Ovary (tissue), 9 donors: Measurements from ENCODE around the gene MBNL2. TPM values are rescaled to one million over a fixed set of nuclear protein-coding genes. Genes with fewer than 3 reads are reported as not detected.

Experiments used
- DNase-seq, 5 donors: peaks; one replicate each; pipeline ENCODE4 v3.0.0-alpha.2; 2019 to 2020
- H3K27ac ChIP-seq, 2 donors: fragments of 200-600 bp; one replicate each; pipeline versions ENCODE4 v1.5.1 to v1.8.0; 2019 to 2022
- H3K27me3 ChIP-seq: fragments of 200-600 bp; one replicate; pipeline ENCODE4 v1.8.0; 2022
- H3K36me3 ChIP-seq: fragments of 200-600 bp; sonication (generic); one replicate; pipeline ENCODE4 v1.5.1; 2019
- H3K4me1 ChIP-seq: one replicate; pipeline ENCODE4 v1.8.1; 2013; ENCODE audit warnings: mild to moderate bottlenecking, moderate library complexity; ENCODE audit not compliant: insufficient read depth
- H3K4me3 ChIP-seq: fragments of 200-600 bp; sonication (generic); one replicate; pipeline ENCODE4 v1.5.1; 2017
- H3K9me3 ChIP-seq, 2 donors: fragments of 200-600 bp in 1 of 2; sonication (generic) in 1 of 2; one replicate each; pipeline versions ENCODE4 v1.5.1 to v1.8.1; 2013 to 2019; ENCODE audit warnings: mild to moderate bottlenecking in 1 of 2, moderate library complexity in 1 of 2
- CTCF ChIP-seq, 3 donors: fragments of 450-650 bp in 2 of 3; fragments of 200-600 bp in 1 of 3; IDR thresholded peaks; one replicate each; pipeline versions ENCODE4 v1.5.1 to v1.8.0; 2016 to 2022; ENCODE audit warnings: antibody characterized with exemption in 3 of 3, mild to moderate bottlenecking in 1 of 3
- EP300 ChIP-seq: sonication (generic); formaldehyde crosslinking; IDR thresholded peaks from one replicate; pipeline ENCODE4 v1.6.1; 2017; ENCODE audit warnings: antibody characterized with exemption
- POLR2A ChIP-seq: fragments of 450-650 bp; IDR thresholded peaks from one replicate; pipeline ENCODE4 v1.6.1; 2017; ENCODE audit warnings: antibody characterized with exemption, mild to moderate bottlenecking, moderate library complexity
- WGBS, 3 donors: extraction: QIAGEN DNeasy Blood & Tissue Kit in 1 of 3; methylation state at CpG; one replicate each; pipeline versions ENCODE4 v1.1.5 to v1.1.7; 2013 to 2017; 5-methylcytosine and 5-hydroxymethylcytosine counted together
- intact Hi-C, 4 donors: fragments of 100-400 bp; cut with DNase I; formaldehyde crosslinking; loops; one replicate each; pipeline versions ENCODE4 v1.11.0 to v1.15.1; 2022 to 2023
- polyA plus RNA-seq, 2 donors: library from polyadenylated mRNA; stranded (reverse); fragments of 200-250 nt in 1 of 2; fragments of 350-450 nt in 1 of 2; fragmentation: Illumina TruSeq in 1 of 2; extraction: RNeasy Lipid Tissue Mini Kit (QIAGEN cat#74804) in 1 of 2; gene quantifications; one replicate each; pipeline ENCODE4 v1.2.3, GENCODE V29; 2013 to 2014
- total RNA-seq, 7 donors: library from RNA; depleted of rRNA in 2 of 7; stranded (reverse); fragments of >200 nt in 2 of 7; fragmentation: NEBNext Ultra II Directional in 3 of 7; extraction: Animal tissue kit (Norgen Biotek cat#: 25700) in 3 of 7; gene quantifications; one replicate each; pipeline versions ENCODE4 v1.1.0 to v1.2.4, GENCODE V29; 2016 to 2023
- donor health status: DM: no; HTN: no; CAD: no; lungs with moderate emphysema.
- donor health status: DM: no; HTN: no; CAD: no.
- donor health status: Bipolar disorder and iron deficiency.
- donor health status: DM: yes; HTN: yes; CAD: no.
- donor health status: DM: no; HTN: no; CAD: no.
- donor health status: DM: yes; HTN: yes; CAD: no.

The MBNL2 gene
- total and polyA plus RNA-seq, 9 donors = 43.7 to 110 (median 92.1) TPM

GRCh38 chr13:97211300-97211699 is 10.8 kb upstream of the MBNL2 start:
- Histone ChIP-seq H3K9me3 (no peaks in the 10 kb centered on the region), H3K27me3 (no peaks in the 10 kb centered on the region), H3K27ac (peak overlapping the region in 1 of 2 donors; percentile 30), H3K4me3 (no peak overlapping the region), H3K36me3 (no peaks in the 10 kb centered on the region), H3K4me1 (peaks cover 5% of the 10 kb centered on the region)
- 26 to 62% (median 46%) methylated on average over 1 of the region's 1 CpG for WGBS, 3 donors
- DNase-seq = no peak
- TF ChIP-seq CTCF (IDR thresholded peaks at IDR 0.05) = no peak
- TF ChIP-seq POLR2A = no peak
- no peak for TF ChIP-seq EP300
- intact Hi-C loops = loop anchor here in 2 of 4 donors (10.0 kb wide), 1 partner anchor 96 kb away; no protein-coding TSS in a partner anchor

GRCh38 chr13:97212004-97212403 is 10.1 kb upstream of the MBNL2 start:
- intact Hi-C loops = loop anchor here in 2 of 4 donors (10.0 kb wide), 1 partner anchor 97 kb away; no protein-coding TSS in a partner anchor
- Histone ChIP-seq H3K4me3 (no peak overlapping the region), H3K27me3 (no peaks in the 10 kb centered on the region), H3K36me3 (no peaks in the 10 kb centered on the region), H3K4me1 (peaks cover 5% of the 10 kb centered on the region), H3K9me3 (no peaks in the 10 kb centered on the region), H3K27ac (peak overlapping the region in 1 of 2 donors; percentile 30)
- TF ChIP-seq EP300 = no peak
- TF ChIP-seq CTCF (IDR thresholded peaks at IDR 0.05) = no peak
- TF ChIP-seq POLR2A = no peak
- 46 to 54% (median 46%) methylated on average over 4 of the region's 4 CpGs for WGBS, 3 donors
- no peak for DNase-seq

- H3K4me3 ChIP-seq = no peak overlapping the region
- intact Hi-C loops = loop anchor here in 2 of 4 donors (10.0 kb wide), 1 partner anchor 98 kb away; no protein-coding TSS in a partner anchor
- no peaks in the 10 kb centered on the region for H3K36me3 ChIP-seq
- DNase-seq = no peak
- 72 to 74% (median 74%) methylated on average over 4 of the region's 4 CpGs for WGBS, 3 donors
- no peaks in the 10 kb centered on the region for H3K27me3 ChIP-seq
- peaks cover 5% of the 10 kb centered on the region for H3K4me1 ChIP-seq
- H3K9me3 ChIP-seq = no peaks in the 10 kb centered on the region
- TF ChIP-seq EP300 (no peak), CTCF (IDR thresholded peaks at IDR 0.05) (no peak), POLR2A (no peak)
- no peak overlapping the region for H3K27ac ChIP-seq
These were observed 9.5 kb upstream of the MBNL2 start for GRCh38 chr13:97212601-97213040.

- no peaks in the 10 kb centered on the region for H3K9me3 ChIP-seq
- no peak overlapping the region for H3K4me3 ChIP-seq
- no peak overlapping the region for H3K27ac ChIP-seq
- H3K27me3 ChIP-seq = no peaks in the 10 kb centered on the region
- peaks cover 5% of the 10 kb centered on the region for H3K4me1 ChIP-seq
- TF ChIP-seq EP300 (no peak), POLR2A (no peak), CTCF (IDR thresholded peaks at IDR 0.05) (no peak)
- intact Hi-C loops = loop anchor here in 2 of 4 donors (10.0 kb wide), 1 partner anchor 100 kb away; no protein-coding TSS in a partner anchor
- WGBS, 3 donors = 87 to 91% (median 87%) methylated on average over 3 of the region's 3 CpGs
- DNase-seq = no peak
- H3K36me3 ChIP-seq = no peaks in the 10 kb centered on the region
These were observed 7.2 kb upstream of the MBNL2 start for GRCh38 chr13:97214921-97215320.
